ENCODE data around the gene LMOD3. TPM values are rescaled to one million over a fixed set of nuclear protein-coding genes. Genes with fewer than 3 reads are reported as not detected.

LMOD3 gene
- total and polyA plus RNA-seq, 2 of the 4 experiments (the other 2 are of a cell fraction), result not detected

GRCh38 chr3:69102384-69102783 is 20.0 kb downstream of the LMOD3 start:
- Histone ChIP-seq H3K9ac (ENCODE audit: low read depth, low read length) (no peak overlapping the region), H4K5ac (ENCODE audit: low read depth, low read length) (no peak overlapping the region), H3K79me1 (ENCODE audit: low read depth in 1 of 2, low read length in 2 of 2) (peaks cover 2 to 27% of the 10 kb centered on the region in 2 experiments), H4K20me1 (ENCODE audit: insufficient read depth, low read length) (peaks cover 3% of the 10 kb centered on the region; the same call in 1 of the 2 replicates), H3K27me3 (ENCODE audit: control insufficient read depth, insufficient read depth, low read length) (no peaks in the 10 kb centered on the region), H3K56ac (ENCODE audit: extremely low read depth, insufficient read depth, low read length) (no peak overlapping the region), H4K8ac (ENCODE audit: low read depth in 2 of 2, low read length in 2 of 2) (no peak overlapping the region), H3K9me3 (ENCODE audit: control insufficient read depth, insufficient read depth, low read length) (no peaks in the 10 kb centered on the region), H2AFZ (replicated peaks; ENCODE audit: low read length, poor library complexity) (no peak overlapping the region), H3K4me2 (ENCODE audit: low read depth, low read length) (no peak overlapping the region), H4K91ac (ENCODE audit: insufficient read depth, low read depth, low read length) (no peak overlapping the region), H2BK5ac (ENCODE audit: low read depth, low read length, poor library complexity, severe bottlenecking) (no peak overlapping the region), H3K18ac (ENCODE audit: low read depth, low read length) (no peak overlapping the region), H2AK9ac (replicated peaks; ENCODE audit: low read depth, low read length, poor library complexity) (no peak overlapping the region), H3K14ac (replicated peaks; ENCODE audit: low read depth, low read length) (no peak overlapping the region), H3K4ac (ENCODE audit: low read depth, low read length) (no peak overlapping the region), H2BK20ac (ENCODE audit: low read depth, low read length) (no peak overlapping the region), H3K23ac (ENCODE audit: low read depth, low read length) (no peak overlapping the region), H3K9me1 (ENCODE audit: insufficient read depth, low read length) (peaks cover 2% of the 10 kb centered on the region; the same call in 1 of the 2 replicates), H2AK5ac (ENCODE audit: low read depth, low read length) (no peak overlapping the region), H3K4me3 (ENCODE audit: insufficient read depth, low read depth, low read length) (no peak overlapping the region), H3K36me3 (ENCODE audit: control insufficient read depth, insufficient read depth, low read length) (peaks cover 22% of the 10 kb centered on the region), H3K4me1 (ENCODE audit: control insufficient read depth, insufficient read depth, low read length) (no peaks in the 10 kb centered on the region), H3K27ac (ENCODE audit: insufficient read depth, low read length) (no peak overlapping the region), H2BK120ac (ENCODE audit: low read depth, low read length) (no peak overlapping the region), H2BK15ac (ENCODE audit: low read depth, low read length) (no peak overlapping the region)
- dilution Hi-C loops (cut with HindIII; ENCODE audit: low sequenced_read_pairs, unreplicated experiment), result no loop called here
- no TSS peak for BruUV-seq (replicated peaks)
- CTCF ChIA-PET, result no interaction called here
- in situ Hi-C loops (cut with MboI; ENCODE audit: low sequenced_read_pairs), result no loop called here
- TF ChIP-seq ELK1 (IDR thresholded peaks at IDR 0.05; ENCODE audit: borderline replicate concordance, low read depth, low read length), result no peak
- TF ChIP-seq FOS (IDR thresholded peaks at IDR 0.05; ENCODE audit: low read depth, low read length), result no peak
- no peak for TF ChIP-seq POLR2A (IDR thresholded peaks at IDR 0.05; ENCODE audit: low read depth, low read length)
- no peak for TF ChIP-seq MAZ (IDR thresholded peaks at IDR 0.05; ENCODE audit: borderline replicate concordance, low read depth, low read length)
- TF ChIP-seq MXI1 (IDR thresholded peaks at IDR 0.05; ENCODE audit: borderline replicate concordance, low read depth, low read length), result no peak
- TF ChIP-seq RCOR1 (IDR thresholded peaks at IDR 0.05; ENCODE audit: insufficient replicate concordance, low read length), result no peak
- no peak for TF ChIP-seq CEBPB (IDR thresholded peaks at IDR 0.05; ENCODE audit: low read depth, low read length)
- DNase-seq (no peak), ATAC-seq (ENCODE audit: low read depth) (no peak)
- intact Hi-C loops (cut with micrococcal nuclease), result no loop called here
- POLR2A ChIA-PET (ENCODE audit: unreplicated experiment), result no interaction called here
- WGBS, 2 experiments (ENCODE audit: extremely low coverage in 2 of 2, insufficient read length in 1 of 2), result no CpG with 5 or more reads among the region's 4 CpGs
